Measurements from ENCODE around the gene ABHD17A.
"Not testable (repeated sequence)": the region's sequence is repeated elsewhere in the genome, so short reads cannot be mapped to it uniquely, and the experiment has no call there.

Gene ABHD17A

GRCh38 chr19:1909761-1910080 lies 24.4 kb upstream of the ABHD17A start:
- no peak for DNase-seq

GRCh38 chr19:1908364-1908678 lies 23.0 kb upstream of the ABHD17A start:
- DNase-seq, result no peak

GRCh38 chr19:1907563-1908363 lies 22.5 kb upstream of the ABHD17A start:
- no peak for DNase-seq

DNA sequence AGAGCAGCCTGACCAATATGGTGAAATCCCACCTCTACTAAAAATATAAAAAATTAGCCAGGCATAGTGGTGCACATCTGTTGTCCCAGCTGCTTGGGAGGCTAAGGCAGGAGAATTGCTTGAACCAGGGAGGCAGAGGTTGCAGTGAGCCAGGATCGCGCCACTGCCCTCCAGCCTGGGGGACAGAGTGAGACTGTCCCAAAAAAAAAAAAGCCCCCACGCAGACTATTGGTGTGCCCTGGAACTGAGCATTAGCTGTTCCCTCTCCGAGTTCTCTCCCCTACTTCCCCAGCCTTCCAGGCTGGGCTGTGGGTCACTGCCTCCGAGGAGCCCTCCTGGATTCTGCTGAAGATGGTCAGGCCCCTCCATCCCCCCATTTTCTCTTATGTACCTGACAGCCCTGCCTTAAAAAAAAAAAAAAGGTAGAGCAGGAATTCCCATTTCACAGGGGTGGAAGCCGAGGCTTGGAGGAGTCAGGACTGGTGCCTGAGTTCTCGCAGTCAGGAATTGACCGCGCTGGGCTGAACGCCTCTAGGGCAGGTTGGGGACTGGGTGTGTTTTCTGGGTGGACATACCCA lies 21.8 kb upstream of the ABHD17A start:
- no peak for DNase-seq

- DNase-seq, result no peak
These were observed 20.6 kb upstream of the ABHD17A start for GRCh38 chr19:1905863-1906375.

GRCh38 chr19:1905110-1905862 lies 20.0 kb upstream of the ABHD17A start, which contains the start of the genes ADAT3 and SCAMP4:
Gene ADAT3 (plus strand): TSS chr19:1905399. CDS start chr19:1912048, 6,649 bp downstream.
Gene SCAMP4 (plus strand): TSS chr19:1905399. CDS start chr19:1915020, 9,621 bp downstream.
- peak; percentile 98 to 99 (median 99) for DNase-seq

DNA sequence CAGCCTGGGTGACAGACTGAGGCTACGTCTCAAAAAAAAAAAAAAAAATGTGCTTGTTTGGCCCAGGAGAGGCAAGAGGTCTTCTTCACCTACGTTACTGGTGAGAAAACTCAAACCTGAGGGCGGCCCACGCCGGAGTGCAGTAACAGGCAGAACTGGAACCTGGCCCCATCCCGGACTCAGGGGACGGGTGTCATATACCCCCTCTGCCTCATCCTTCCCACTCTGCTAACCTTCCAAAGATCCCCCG lies 19.5 kb upstream of the ABHD17A start:
- DNase-seq, result no peak

GRCh38 chr19:1902923-1903322 lies 17.6 kb upstream of the ABHD17A start:
- DNase-seq, result no peak

DNA sequence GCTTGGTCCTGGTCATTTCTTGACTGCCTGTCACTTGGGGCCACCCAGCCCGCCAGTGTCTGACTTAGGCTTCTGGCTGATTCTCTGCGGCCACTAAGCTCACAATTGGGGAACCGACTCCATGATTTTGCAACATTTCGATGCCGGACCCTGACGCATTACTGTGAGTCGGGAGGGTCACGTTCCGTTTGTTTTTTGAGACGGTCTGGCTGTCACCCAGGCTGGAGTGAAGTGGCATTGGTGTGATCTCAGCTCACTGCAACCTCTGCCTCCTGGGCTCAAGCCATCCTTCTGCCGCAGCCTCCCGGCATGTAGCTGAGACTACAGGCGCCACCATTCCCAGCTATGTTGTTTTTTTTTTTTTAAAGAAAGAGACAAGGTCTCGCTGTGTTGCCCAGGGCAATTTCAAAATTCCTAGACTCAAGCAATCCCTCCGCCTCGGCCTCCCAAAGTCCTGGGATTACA lies 16.7 kb upstream of the ABHD17A start:
- DNase-seq, result peak; percentile 94 to 98 (median 97)

DNA sequence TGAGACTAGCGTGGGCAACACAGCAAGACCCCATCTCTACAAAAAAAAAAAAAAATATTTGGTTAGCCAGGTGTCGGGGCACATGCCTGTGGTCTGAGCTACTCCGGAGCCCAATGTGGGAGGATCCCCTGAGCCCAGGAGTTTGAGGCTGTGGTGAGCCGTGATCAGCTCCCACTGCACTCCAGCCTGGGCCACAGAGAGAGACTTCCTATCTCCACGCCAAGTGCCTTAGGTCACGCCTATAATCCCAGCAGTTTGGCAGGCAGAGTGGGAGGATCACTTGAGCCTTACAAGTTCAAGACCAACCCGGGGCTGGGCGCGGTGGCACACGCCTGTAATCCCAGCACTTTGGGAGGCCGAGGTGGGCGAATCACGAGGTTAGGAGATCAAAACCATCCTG lies 11.2 kb upstream of the ABHD17A start:
- DNase-seq, result no peak

DNA sequence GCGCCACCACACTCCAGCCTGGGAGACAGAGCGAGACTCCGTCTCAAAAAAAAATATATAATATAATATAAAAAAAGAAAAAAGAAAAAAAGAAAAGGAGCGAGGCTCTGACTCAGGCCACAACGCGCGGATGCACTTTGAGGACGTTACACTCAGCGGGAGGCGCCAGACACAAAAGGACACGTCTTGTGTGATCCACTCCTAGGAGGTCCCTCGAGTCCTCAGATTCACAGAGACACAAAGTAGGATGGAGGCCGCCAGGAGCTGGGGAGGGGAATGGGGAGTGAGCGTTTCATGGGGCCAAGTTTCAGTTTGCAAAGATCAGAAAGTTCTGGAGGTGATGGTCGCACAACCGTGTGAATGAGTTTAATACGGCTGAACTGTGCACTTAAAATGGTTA lies 8.5 kb upstream of the ABHD17A start:
- DNase-seq, result no peak

DNA sequence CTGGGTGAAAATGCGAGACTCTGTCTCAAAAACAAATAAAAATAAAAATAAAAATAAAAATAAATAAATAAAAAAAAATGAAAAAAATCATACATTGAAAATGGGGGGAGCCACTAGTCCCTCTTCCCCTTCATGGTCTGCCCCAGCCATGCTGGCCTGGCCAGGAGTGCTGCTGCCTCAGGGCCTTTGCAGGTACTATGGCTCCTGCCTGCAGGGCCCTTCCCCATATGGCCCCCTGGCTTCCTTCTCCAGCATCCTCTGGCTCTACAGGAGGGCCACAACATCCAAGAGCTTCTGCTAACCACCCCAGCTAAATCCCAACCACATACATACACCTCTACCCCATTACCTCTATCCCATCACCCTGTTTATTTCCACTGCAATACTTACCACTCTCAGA lies 4.6 kb upstream of the ABHD17A start:
- no peak for DNase-seq

- DNase-seq, result no peak
These were observed 3.1 kb upstream of the ABHD17A start for GRCh38 chr19:1888385-1888784.

DNA sequence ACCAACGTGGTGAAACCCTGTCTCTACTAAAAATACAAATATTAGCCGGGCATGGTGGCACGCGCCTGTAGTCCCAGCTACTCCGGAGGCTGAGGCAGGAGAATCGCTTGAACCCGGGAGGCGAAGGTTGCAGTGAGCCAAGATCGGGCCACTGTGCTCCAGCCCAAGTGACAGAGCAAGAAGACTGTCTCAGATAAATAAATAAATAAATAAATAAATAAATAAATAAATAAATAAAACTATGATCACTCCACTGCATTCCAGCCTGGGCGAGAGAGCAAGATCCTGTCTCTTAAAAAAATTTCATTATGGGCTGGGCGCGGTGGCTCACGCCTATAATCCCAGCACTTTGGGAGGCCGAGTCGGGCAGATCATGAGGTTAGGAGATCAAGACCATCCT lies 1.1 kb upstream of the ABHD17A start:
- not testable (repeated sequence) for DNase-seq

- DNase-seq, result peak in 1 of 3 donors; percentile 38
These were observed 469 bp downstream of the ABHD17A start for GRCh38 chr19:1884719-1885334.

GRCh38 chr19:1884291-1884718 lies 991 bp downstream of the ABHD17A start:
- DNase-seq, result no peak

GRCh38 chr19:1883784-1884183 lies 1.5 kb downstream of the ABHD17A start:
- no peak for DNase-seq

DNA sequence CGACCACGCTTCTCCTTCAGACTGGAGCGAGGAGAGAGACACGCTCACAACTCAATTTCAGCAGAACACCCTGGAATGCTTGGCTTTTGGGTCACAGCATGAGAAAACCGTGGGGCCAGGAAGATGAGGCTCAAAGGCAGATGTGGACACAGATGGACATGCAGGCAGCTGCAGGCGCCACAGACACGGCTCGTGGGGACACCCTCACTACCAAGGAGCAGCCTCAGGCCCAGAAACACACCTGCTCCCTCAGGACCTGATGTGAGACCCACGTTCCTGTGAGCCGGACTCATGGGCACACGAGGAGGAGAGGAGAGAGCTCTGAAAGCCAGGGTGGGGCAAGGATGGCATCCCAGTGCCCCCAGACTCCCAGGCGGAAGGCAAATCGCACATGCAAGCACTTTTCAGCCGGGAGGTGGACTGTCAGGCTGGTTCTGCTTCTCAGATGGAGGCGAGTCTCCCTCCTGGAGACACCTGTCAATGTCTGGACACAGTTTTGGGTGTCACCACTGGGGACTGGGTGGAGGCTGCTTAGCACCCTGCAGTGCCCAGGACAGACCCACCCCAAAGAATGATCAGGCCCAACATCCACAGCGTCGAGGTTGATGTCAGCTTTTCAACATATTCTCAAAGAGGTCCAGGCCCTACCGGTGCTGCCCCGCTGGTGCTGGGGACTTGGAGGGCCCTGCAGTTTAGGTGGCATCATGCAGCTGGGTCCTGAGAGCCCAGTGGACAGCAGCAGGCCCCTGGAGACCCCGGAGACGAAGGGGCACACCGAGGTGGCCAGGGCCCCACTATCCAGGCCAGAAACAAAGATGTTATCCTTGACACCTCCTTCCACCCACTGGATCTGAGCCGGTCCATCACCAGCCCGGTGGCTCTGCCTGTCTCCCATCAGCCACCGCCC lies 2.3 kb downstream of the ABHD17A start:
- DNase-seq, result no peak

GRCh38 chr19:1882089-1882785 lies 3.1 kb downstream of the ABHD17A start:
- no peak for DNase-seq

DNA sequence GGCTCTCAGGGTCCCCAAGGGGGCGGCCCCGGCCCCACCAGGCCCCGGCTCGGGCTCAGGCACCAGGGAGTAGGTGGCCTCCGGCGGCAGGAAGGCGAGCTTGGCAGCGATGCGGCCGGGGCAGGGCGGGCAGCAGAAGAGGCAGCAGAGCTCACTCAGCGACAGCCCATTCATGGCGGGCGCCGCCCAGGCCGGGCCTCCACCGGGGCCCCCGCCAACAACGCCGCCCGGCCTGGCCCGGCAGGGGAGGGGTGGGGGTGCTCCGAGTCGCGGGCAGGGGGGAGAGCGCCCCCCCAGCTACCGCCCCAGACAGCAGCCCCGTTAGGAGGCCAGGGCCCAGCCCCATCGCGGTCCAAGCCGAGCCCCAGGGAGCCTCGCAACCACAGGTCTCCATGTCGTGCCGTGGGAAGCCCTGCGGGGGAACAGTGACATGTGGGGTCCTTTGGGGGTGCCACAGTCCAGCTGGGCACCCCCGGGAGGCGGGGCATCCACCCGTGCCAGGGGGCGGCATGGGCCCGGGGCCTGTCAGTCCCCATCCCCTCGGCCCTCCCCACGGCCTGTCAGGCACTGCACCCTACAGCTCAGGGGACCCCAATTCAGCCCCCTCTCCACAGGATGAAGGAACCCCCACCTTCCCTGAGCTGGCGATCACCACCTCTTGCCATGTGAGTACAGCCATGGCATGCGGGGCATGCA lies 3.8 kb downstream of the ABHD17A start:
- DNase-seq, result not testable (repeated sequence)
